Body of pancreas (tissue), 4 donors: Measurements from ENCODE around the gene ZEB2.
A peak's percentile ranks its signal among the peaks of the same experiment; 100 is the strongest.

ENCODE experiments used
- POLR2A ChIP-seq, 3 donors: fragments of 450-650 bp; IDR thresholded peaks; one replicate each; pipeline ENCODE4 v1.6.1; 2016; ENCODE audit warnings: antibody characterized with exemption in 3 of 3, mild to moderate bottlenecking in 2 of 3
- TF ChIP-seq, protein P1 (sequence below), 7 experiments: fragments of 450-650 bp in 4 of 7; fragments of 200-600 bp in 3 of 7; sonication (generic) in 3 of 7; IDR thresholded peaks; one replicate each; pipeline ENCODE4 v1.5.1; 2016 to 2019; ENCODE audit warnings: antibody characterized with exemption in 7 of 7

DNA sequence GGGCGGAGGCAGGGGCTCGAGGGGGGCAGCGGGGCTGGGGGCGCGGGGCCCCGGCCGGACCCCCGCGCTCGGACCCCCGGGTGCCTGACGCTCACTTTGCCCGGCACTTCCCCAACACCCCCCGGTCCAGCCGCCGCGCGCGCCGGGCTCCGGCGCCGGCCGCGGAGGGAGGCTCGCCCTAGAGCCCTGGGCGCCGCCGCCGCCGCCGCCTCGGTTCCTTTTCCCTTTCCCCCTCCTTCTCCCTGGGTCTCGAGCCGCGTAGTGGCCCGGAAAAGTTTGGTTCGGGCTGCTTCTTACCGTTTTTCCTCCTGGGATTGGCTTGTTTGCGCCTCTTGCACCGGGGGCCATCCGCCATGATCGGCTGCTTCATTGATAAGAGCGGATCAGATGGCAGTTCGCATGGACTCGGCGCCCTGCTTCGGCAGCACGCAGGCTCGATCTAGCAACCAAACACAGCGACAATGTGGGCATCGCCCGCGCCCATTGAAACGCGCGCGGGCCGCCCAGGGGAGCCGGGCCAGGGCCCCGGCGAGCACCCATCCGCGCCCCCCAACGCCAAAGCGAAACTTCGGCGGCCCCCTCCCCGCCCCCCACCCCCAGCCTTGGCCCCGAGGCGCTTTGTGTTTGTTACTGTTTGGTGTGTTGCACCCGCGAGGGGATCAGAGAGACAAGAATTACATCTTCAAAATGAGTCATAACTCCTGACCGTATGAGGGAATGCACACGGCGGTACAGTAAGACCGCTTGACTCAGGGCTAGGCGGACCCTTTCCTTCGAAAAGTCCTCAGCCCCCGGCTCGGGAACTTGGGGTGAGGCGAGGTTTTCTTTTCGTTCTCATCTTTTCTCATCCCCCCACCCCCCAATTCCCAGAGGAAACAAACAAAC is 2.7 kb downstream of the ZEB2 start:
- TF ChIP-seq, protein P1, sequence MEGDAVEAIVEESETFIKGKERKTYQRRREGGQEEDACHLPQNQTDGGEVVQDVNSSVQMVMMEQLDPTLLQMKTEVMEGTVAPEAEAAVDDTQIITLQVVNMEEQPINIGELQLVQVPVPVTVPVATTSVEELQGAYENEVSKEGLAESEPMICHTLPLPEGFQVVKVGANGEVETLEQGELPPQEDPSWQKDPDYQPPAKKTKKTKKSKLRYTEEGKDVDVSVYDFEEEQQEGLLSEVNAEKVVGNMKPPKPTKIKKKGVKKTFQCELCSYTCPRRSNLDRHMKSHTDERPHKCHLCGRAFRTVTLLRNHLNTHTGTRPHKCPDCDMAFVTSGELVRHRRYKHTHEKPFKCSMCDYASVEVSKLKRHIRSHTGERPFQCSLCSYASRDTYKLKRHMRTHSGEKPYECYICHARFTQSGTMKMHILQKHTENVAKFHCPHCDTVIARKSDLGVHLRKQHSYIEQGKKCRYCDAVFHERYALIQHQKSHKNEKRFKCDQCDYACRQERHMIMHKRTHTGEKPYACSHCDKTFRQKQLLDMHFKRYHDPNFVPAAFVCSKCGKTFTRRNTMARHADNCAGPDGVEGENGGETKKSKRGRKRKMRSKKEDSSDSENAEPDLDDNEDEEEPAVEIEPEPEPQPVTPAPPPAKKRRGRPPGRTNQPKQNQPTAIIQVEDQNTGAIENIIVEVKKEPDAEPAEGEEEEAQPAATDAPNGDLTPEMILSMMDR (IDR thresholded peaks at IDR 0.05), result no peak
- TF ChIP-seq POLR2A (IDR thresholded peaks at IDR 0.05), result peak in 1 of 3 donors; percentile 20
